HG03342 (cell line): ENCODE measurements around the gene SCIMP.
A peak's percentile ranks its signal among the peaks of the same experiment; 100 is the strongest.
"Not testable (repeated sequence)": the region's sequence is repeated elsewhere in the genome, so short reads cannot be mapped to it uniquely, and the experiment has no call there.

Experiments
- ATAC-seq: cut with Tn5 transposase; IDR thresholded peaks from one replicate; pipeline ENCODE4 v1.9.1; 2021; ENCODE audit warnings: mild to moderate bottlenecking, moderate library complexity; ENCODE audit not compliant: unreplicated experiment

SCIMP gene

DNA sequence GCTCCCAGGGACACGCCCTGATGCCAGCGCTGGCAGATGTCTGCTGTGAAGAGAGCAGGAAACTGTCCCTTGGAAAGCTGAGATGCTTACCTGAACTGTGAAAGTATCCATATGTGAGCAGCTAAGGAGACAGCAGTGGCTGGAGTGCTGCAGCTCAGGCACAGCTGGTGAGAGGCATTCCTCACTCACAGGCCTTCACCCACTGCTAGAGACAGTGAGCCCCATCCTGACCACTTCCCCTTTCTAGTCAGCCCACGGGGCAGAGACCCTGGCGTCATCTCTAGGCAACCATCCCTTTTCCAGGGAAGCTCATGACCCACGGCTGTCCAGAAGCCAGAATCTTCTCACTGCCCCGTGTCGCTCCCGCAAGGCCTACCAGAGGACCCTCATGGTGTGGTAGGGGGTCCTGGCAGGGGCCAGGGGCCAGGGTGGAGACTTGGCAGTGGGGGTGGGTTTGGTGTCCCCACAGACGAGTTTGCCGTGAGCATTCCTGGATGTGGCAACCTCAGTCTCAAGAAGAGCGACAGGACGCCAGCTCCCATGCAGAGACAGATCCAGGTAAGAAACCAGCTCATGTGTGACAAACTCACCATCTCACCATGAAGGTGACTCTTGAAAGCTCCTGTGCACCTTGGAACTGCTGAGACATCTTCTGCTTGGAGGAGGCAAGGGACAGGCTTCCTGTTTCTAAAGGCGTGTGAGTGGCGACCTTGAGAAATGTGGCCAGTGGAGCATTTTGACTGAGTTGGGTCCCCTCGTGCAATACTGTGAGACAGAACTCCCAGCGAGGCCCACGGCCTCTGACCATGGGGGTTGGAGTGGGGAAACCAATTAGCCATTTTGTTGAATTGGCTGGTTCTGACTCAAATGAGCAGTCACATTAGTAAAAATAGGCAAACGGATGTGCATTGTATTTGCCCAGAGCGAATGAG lies at the start of gene SCIMP:
SCIMP (minus strand) TSS at position 216 of the 932 bp plus-strand sequence; CDS start at position 111, 105 bp downstream.
- peak; percentile 50 for ATAC-seq

DNA sequence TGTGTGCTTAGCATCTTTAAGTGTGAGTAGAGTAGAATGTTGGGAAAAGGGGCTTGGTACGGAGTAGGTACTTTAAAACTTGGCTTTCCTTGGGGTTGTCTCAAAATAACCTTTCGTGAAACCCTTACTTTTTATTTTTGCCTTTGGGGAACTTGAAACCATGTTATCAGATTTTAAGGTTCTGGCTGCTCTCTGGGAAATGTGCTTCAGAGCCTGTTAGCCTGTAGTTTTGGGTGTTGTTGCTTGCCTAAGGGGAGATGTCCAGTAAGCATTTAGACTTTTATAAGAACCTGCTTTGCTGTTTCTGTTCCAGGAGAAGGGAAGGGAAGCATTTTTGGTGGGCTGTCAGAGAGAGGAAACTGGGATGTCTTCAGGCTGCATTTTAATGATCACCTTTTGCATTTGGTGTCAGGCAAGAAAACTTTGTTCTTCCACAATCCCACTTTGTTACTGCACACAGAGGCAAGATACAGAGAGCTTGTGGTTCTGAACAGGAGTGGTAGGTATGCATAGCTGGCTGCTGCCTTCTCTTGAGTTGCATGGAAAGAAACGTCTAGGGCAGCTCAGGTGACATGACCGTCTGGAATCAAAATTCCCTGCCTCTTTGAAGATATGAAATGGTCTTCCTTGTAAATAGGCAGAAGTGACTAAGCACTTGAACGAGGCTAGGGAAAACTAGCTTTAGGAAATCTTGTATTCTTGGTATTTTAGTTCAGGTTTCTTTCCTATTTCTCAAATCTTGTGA lies 49.1 kb upstream of the SCIMP start:
- ATAC-seq, result no peak

DNA sequence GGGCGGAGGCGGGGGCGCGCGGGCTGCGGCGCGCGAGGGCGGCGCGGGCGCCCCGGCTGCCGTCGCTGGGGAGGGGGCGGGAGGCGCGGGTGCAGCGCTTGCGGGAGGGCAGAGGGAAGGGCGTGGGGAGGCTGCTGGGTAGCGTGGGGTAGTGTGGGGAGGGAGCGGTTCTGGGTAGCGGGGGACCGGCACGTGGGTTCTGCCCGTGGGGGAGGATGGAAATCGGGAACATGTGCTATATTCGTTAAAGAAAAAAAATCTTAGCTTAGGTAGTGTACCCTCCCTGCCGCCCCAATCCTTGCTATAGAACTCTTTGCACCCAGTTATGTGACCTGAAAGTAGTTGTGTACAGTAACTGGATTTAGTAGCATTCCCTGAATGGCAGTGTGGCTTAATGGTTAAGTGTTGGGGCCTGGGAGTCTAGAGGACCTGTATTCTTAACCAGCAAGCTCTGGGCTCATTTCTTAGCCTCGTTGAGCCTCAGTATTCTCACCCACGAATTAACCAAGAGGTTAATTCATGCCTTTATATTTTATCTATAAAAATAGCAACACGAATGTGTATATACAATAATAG lies 48.1 kb upstream of the SCIMP start:
- ATAC-seq, result peak; percentile 16

DNA sequence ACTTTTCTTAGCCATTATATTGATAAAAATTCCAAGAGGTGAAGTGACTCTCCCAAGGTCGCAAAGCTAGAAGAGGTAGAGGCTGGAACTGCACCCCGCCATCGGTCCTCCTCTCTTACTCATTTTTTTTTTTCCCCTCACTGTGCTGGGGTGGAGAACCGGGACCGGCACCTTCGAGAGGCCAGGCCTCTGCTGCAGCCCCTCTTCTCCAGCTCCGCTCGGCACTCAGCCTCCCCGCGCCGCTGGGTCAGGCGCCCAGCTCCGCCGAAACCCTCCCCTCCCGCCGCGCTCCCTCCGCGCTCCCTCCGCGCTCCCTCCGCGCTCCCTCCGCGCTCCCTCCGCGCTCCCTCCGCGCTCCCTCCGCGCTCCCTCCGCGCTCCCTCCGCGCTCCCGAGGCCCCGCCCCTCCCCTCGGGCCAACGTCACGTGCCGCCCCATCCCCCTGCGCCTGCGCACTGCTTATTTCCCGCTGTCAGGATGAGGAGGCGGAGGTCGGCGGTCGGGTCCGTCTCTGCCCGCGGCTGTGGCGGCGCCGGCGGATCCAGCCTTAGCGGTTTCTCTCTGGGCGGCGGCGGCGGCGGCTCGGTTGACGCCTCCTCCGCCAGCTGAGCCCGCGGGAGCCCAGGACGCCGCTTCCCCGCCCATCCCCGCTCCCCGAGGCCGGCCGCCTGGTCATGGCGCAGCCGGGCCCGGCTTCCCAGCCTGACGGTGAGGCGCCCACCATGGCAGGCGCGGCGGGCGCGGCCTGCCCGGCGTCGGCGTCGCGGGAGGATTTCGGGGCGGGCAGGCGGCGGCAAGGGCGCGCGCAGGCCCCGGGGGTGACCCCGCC lies 47.4 kb upstream of the SCIMP start, which contains the start of gene RABEP1:
RABEP1 (plus strand) TSS at position 471 of the 828 bp plus-strand sequence; CDS start at position 674, 203 bp downstream.
- ATAC-seq, result peak; percentile 73

DNA sequence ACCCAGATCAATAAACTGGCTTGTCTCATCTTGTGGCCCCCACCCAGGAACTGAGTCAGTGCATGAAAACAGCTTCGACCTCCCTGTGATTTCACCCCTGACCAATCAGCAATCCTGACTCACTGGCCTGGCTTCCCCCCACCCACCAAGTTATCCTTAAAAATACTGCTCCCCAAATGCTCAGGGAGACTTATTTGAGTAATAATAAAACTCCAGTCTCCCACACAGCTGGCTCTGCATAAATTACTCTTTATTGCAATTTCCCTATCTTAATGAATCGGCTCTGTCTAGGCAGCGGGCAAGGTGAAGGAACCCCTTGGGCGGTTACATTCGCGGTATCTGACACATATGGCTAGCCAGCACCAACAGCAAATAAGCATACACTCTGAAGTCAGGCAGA lies 37.7 kb upstream of the SCIMP start:
- no peak for ATAC-seq

DNA sequence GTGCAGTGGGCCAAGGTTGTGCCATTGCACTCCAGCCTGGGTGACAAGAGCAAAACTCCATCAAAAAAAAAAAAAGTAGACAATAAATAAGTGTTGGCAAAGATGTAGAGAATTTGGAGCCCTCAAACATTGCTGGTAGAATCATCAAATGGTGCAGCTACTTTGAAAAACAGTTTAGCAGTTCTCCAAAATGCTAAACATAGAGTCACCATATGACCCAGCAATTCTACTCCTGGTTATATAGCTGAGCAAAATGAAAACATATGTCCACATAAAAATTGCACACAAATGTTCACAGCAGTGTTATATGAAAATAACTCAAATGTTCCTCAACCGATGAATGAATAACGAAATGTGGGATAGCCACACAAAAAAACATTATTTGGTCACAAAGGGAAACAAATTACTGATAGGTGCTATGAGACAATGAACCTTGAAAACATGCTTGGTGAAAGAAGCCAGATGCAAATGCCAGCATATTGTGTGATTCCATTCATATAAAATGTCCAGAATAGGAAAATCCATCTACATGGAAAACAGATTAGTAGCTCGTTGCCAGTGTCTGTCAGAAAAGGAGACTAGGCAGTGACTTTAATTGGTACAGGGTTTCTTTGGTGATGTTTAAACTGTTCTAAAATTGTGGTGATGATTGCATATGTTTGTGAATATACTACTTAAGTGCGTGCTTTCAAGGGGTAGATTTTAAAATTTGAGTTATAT lies 34.7 kb upstream of the SCIMP start:
- ATAC-seq, result no peak

DNA sequence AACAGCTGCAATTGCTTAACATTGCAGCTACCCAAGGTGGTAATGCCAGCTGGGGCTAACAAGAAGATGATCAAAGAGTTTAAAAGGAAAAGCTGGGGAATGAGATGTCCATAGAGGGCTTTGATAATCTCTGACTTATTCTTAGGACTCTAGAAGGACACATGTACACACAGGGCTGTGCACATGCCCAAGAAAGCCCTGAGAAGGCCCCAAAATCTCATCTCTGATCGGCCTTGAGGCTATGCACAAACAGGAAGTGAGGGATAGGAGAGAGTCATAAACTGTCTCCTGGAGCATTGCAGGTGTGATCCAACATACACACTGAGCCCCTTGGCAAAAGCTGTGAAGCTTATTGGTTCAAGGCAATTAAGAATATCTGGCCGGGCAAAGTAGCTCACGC lies 30.2 kb upstream of the SCIMP start:
- ATAC-seq, result no peak

DNA sequence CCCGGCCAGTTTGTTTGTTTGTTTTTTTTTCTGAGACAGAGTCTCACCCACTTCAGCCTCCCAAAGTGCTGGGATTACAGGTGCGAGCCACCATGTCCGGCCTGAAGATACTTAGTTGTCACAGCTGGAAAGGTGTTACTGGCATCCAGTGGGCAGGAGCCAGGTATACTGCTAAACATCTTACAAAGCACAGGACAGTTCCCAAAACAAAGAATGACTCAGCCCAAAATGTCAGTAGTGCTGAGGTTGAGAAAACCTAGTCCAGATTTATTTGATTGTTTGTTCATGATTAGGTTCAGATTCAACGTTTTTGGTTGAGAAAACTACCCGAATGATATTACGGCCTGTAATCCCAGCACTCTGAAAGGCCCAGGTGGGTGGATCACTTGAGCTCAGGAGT lies 28.8 kb upstream of the SCIMP start:
- ATAC-seq, result no peak

DNA sequence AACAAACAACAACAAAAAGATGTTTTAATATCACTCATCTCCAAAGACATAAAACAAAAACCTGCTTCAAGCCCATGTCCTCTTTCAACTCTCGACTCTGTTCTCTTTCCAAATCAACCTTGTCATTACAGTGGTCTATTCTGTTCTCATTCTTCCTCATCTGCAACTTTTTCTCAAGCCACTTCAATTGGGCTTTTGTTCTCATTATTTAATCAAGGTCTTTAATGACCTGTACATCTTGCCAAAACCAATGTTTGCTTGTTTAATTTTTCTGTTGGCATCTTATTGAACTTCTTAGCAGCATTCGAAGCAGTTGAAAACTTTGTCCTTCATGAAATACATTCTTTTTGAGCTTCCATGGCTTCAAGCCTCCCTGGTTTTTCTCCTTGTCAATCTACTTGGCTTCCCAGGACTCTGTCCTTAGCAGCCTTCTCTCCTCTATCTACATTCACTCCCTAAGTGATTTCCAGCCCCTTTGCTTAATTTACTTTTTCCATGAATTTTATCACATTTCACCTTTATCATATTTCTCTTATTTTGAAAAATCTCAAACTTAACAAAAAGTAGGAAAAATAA lies 27.8 kb upstream of the SCIMP start:
- no peak for ATAC-seq

DNA sequence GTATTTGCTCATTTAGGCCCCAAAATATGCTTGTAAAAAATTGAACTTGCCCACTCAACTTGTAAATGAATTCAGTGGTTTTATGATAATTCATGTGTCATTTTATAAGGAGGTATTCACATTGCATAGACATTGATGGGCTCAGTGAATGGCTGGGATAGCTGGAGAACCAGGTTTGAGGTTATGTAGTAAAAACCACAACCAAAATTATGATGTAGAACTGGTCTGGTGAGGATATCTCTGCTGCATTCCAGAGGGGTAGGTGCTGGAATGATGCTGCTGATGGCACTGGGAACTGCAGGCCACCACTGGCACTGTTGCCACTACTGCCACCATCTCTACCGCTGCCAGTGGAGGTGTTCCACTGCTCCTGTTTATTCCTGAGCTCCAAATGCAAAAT lies 25.9 kb upstream of the SCIMP start:
- ATAC-seq, result no peak

DNA sequence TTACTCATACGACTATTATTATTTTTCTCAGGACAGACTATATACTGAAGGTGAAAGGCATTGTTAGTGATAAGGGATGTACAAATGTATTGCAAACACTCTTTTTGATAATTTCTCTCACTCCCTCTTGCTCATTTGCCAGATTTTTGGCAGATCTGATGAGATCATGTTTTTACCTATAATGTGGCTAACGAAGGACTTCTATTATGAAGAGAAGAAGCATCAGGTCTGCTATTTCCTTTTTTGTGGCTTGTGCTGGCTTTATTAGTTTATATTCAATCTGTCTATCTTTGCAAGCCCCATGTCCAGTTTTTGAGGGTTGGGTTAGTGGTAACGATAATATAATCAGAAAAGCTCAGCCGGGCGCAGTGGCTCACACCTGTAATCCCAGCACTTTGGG lies 22.5 kb upstream of the SCIMP start:
- no peak for ATAC-seq

DNA sequence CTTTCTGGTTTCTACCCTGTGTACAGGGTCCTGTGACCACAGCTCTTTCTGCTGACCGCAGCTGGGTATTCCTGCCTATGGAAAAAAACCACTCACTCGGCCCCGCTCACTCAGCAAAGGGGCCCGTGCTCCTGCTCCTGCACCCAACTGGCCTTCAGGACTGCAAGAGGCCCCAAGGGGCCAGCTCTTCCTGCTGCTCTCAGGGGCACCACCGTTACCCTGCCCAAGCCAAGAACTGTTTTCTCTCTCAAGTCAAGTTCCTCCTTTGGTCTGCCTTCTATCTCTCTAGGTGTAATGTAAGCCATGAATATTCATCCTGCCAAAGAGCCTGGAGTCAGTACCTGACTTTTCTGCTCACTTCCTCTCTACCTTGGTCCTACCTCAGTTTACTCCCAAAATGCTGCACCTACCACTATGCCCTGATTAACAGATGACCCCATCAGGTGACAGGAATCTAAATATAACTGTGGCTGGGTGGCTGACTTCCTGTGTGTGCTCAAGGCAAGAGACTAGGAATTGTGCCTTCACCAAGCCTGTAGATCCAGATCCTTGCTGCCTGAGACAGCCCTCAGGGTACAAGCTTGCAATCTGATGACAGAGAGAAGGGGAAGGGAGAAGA lies 20.4 kb upstream of the SCIMP start:
- ATAC-seq, result no peak

DNA sequence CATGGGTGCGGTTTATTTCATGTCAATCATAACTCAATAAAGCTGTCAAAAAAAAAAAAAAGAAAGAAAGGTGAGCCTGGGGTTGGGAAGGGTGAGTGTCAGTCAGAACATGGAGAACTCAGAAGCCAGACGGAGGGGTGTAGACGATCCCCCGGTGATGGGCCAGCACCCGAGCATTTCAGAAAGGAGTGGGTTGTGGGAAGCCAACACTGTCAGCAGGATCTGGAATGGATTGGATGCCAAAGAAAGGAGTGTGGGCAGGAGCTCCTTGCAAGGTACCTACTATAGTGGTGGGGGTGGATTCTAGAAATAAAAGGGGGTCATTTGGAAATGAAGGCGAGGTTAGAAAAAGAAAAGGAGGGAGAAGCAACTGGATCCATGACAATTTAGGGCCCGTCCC lies 19.8 kb upstream of the SCIMP start:
- ATAC-seq, result no peak

DNA sequence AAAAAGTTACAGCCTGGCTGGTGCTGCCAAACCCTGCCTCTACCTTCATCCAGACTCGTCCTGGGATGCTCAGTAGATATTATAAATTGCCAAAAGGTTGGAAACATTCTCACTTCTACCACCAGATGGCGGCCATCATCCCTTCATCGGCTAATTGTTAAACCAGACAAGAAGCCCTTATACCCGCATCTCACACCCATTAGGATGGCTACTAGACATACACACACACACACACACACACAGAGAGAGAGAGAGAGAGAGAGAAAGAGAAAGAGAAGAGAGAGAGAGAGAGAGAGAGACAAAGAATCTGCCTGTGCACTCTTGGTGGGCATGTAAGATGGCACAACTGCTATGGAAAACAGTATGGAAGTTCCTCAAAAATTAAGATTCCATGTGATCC lies 15.0 kb upstream of the SCIMP start:
- no peak for ATAC-seq

DNA sequence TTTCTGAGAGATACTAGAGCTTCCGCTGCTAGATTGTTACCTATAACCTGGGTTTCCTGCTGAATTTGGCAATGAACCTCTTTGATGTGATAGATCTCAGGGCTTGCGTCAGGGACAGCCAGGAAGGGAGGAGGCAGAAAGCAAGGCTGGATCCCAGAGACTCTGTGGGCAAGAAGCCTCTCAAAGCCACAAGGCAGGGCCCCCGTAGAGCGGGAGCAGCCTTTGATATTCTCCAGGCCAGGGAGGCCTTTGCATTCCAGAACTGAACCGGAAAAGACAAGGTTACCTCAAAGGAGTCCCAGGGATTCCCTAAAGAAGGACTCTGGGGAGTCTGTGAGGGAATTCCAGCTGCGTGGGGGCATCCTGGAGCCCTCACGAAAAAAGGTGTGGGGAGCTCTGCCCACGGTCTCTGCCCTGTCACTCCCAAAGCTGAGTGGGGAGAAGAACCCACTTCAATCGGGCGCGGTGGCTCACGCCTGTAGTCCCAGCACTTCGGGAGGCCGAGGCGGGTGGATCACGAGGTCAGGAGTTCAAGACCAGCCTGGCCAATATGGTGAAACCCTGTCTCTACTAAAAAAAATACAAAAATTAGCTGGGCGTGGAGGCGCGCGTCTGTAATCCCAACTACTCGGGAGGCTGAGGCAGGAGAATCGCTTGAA lies 14.3 kb upstream of the SCIMP start:
- ATAC-seq, result no peak

DNA sequence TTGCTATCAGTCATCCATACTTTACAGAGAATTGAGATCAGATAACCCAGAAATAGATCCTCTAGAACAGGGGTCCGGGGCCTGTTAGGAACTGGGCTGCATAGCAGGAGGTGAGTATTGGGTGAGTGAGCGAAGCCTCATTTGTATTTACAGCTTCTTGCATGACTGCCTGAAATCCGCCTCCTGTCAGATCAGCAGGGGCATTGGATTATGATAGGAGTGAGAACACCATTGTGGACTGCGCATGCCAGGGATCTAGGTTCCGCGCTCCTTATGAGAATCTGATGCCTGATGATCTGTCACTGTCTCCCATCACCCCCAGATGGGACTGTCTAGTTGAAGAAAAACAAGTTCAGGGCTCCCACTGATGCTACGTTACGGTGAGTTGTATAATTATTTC lies 13.0 kb upstream of the SCIMP start:
- no peak for ATAC-seq

DNA sequence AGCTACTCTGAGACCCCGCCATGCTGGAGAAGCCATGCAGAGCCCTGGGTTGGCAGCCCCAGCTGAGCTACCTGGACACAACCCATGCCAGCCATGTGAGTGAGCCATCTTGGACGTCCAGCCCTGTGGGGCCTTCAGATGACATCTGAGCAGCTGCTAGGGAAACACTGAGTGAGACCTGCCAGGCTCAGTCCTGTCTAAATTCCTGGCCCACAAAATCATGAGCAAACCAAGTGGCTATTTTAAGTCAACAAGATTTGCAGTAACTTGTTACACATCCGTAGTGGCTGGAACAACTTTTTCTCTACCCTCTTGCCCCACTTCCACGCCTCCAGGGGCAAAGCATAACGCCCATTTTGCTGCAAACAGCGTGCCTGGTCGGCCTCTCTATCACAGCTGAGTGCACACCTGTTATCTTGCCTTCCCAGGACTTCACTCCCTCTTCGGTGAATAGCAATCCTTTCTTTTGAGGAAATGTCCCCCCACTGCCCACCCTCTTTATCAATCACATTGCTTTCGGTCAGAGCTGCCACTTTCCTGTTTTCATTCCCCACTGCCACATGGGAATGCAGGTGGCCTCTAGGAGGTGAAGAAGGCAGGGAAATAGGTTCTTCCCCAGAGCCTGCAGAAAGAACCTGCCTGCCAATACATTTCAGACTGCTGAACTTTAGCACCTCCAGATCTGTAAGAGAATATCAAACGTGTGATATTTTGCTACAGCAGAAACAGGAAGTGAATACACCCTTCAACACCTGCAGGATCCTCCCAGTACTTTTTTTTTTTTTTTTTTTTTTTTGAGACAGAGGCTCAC lies 7.4 kb upstream of the SCIMP start:
- ATAC-seq, result peak; percentile 41

DNA sequence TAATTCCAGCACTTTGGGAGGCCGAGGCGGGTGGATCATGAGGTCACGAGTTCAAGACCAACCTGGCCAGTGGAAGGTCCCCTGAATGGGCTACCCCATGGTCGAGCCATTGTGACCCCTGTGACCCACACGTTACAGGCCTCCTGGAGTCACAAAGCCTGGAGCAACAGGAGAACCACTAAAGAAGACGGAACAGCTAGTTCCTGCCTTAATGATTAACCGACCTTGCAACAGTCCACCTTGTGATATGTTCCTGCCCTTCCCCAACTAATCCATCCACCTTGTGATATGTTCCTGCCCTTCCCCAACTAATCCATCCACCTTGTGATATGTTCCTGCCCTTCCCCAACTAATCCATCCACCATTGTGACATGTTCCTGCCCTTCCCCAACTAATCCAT lies 5.1 kb upstream of the SCIMP start:
- not testable (repeated sequence) for ATAC-seq
